OCI-LY1 (cell line): ENCODE results near the gene TMEM95.

ENCODE experiments used
- H2AFZ ChIP-seq: fragments of 200-600 bp; sonication (generic), shearing (Covaris generic); 2 replicates; pipeline ENCODE4 v1.6.0; 2014; ENCODE audit warnings: antibody characterized with exemption, mild to moderate bottlenecking, low read length
- H3F3A ChIP-seq: fragments of 200-600 bp; sonication (generic), shearing (Covaris generic); 2 replicates; pipeline ENCODE4 v1.6.0; 2014; ENCODE audit warnings: mild to moderate bottlenecking, antibody characterized with exemption, low read length, moderate library complexity; ENCODE audit not compliant: insufficient read depth
- H3K27ac ChIP-seq: fragments of 200-600 bp; sonication (generic); 2 replicates; pipeline ENCODE4 v1.5.1; 2014; ENCODE audit warnings: low read length, mixed run types, mild to moderate bottlenecking, low read depth; ENCODE audit not compliant: poor library complexity, severe bottlenecking
- H3K27me3 ChIP-seq: fragments of 200-600 bp; sonication (generic); 2 replicates; pipeline ENCODE4 v1.6.0; 2014; ENCODE audit warnings: antibody characterized with exemption, mild to moderate bottlenecking, low read length, moderate library complexity; ENCODE audit not compliant: insufficient read depth
- H3K36me3 ChIP-seq: fragments of 200-600 bp; sonication (generic); 2 replicates; pipeline ENCODE4 v1.6.1; 2014; ENCODE audit warnings: mild to moderate bottlenecking, antibody characterized with exemption, low read length, moderate library complexity, mixed read lengths; ENCODE audit not compliant: insufficient read depth
- H3K4me1 ChIP-seq: fragments of 200-600 bp; sonication (generic); 2 replicates; pipeline ENCODE4 v1.5.1; 2014; ENCODE audit warnings: mild to moderate bottlenecking, low read length, moderate library complexity; ENCODE audit not compliant: insufficient read depth, severe bottlenecking
- H3K4me2 ChIP-seq: fragments of 200-600 bp; sonication (generic), shearing (Covaris generic); 2 replicates; pipeline ENCODE4 v1.6.1; 2014; ENCODE audit warnings: low read length
- H3K4me3 ChIP-seq: fragments of 200-600 bp; sonication (generic); 2 replicates; pipeline ENCODE4 v1.5.1; 2014; ENCODE audit warnings: low read length, low read depth, mild to moderate bottlenecking, mixed read lengths; ENCODE audit not compliant: poor library complexity, severe bottlenecking
- H3K79me2 ChIP-seq: fragments of 200-600 bp; shearing (Covaris generic); 2 replicates; pipeline ENCODE4 v1.6.1; 2016; ENCODE audit warnings: mixed run types, low read length, mixed read lengths; ENCODE audit not compliant: insufficient read depth
- H3K9ac ChIP-seq: fragments of 200-600 bp; sonication (generic), shearing (Covaris generic); 2 replicates; pipeline ENCODE4 v1.6.1; 2014; ENCODE audit warnings: mild to moderate bottlenecking, low read length, mixed read lengths
- H3K9me2 ChIP-seq: fragments of 200-600 bp; sonication (generic), shearing (Covaris generic); 2 replicates; pipeline ENCODE4 v1.6.1; 2014; ENCODE audit warnings: low read depth, mild to moderate bottlenecking, low read length, mixed read lengths
- H3K9me3 ChIP-seq: fragments of 200-600 bp; shearing (Covaris generic); 2 replicates; pipeline ENCODE4 v1.6.1; 2014; ENCODE audit warnings: low read length, mixed read lengths
- H4K20me1 ChIP-seq: fragments of 200-600 bp; sonication (generic), shearing (Covaris generic); 2 replicates; pipeline ENCODE4 v1.6.0; 2016; ENCODE audit warnings: mild to moderate bottlenecking, low read length; ENCODE audit not compliant: insufficient read depth
- EZH2 ChIP-seq: fragments of 200-600 bp; sonication (generic), shearing (Covaris generic); IDR thresholded peaks from 2 replicates; pipeline ENCODE4 v1.8.0; 2017; ENCODE audit warnings: borderline replicate concordance, mixed run types, mild to moderate bottlenecking, antibody characterized with exemption, low read length, moderate library complexity, mixed read lengths
- TF ChIP-seq, protein P1 (sequence below): fragments of 200-600 bp; sonication (generic), shearing (Covaris generic); IDR thresholded peaks from 2 replicates; pipeline ENCODE4 v1.5.1; 2017; ENCODE audit warnings: mild to moderate bottlenecking, antibody characterized with exemption, low read length, moderate library complexity, mixed read lengths

TMEM95 gene

DNA sequence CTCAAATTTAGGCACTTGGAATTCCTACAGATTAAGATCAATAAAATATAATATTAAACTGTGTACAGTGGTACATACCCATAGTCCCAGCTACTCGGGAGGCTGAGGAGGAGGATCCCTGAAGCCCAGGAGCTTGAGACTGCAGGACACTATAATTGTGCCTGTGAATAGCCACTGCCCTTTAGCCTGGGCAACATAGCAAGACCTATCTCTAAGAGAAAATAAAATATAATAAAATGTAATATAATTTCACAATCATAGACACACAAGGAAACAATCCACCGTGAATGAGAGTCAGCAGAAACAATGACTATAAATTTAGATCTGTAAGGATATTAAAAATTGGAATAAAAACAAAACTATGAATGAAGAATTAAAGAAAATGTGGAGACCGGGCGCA lies 15.9 kb downstream of the TMEM95 start:
- Histone ChIP-seq H3F3A (no peaks in the 10 kb centered on the region), H3K9me3 (no peaks in the 10 kb centered on the region), H3K27ac (no peak overlapping the region), H4K20me1 (no peaks in the 10 kb centered on the region), H3K27me3 (no peaks in the 10 kb centered on the region), H2AFZ (no peak overlapping the region), H3K36me3 (no peaks in the 10 kb centered on the region), H3K9me2 (no peaks in the 10 kb centered on the region), H3K79me2 (no peaks in the 10 kb centered on the region), H3K4me1 (no peaks in the 10 kb centered on the region), H3K9ac (no peak overlapping the region), H3K4me3 (no peak overlapping the region), H3K4me2 (no peak overlapping the region)
- TF ChIP-seq, protein P1, sequence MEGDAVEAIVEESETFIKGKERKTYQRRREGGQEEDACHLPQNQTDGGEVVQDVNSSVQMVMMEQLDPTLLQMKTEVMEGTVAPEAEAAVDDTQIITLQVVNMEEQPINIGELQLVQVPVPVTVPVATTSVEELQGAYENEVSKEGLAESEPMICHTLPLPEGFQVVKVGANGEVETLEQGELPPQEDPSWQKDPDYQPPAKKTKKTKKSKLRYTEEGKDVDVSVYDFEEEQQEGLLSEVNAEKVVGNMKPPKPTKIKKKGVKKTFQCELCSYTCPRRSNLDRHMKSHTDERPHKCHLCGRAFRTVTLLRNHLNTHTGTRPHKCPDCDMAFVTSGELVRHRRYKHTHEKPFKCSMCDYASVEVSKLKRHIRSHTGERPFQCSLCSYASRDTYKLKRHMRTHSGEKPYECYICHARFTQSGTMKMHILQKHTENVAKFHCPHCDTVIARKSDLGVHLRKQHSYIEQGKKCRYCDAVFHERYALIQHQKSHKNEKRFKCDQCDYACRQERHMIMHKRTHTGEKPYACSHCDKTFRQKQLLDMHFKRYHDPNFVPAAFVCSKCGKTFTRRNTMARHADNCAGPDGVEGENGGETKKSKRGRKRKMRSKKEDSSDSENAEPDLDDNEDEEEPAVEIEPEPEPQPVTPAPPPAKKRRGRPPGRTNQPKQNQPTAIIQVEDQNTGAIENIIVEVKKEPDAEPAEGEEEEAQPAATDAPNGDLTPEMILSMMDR: no peak
- no peak for TF ChIP-seq EZH2

GRCh38 chr17:7374353-7374752 lies 19.4 kb downstream of the TMEM95 start:
- H2AFZ ChIP-seq: no peak overlapping the region

DNA sequence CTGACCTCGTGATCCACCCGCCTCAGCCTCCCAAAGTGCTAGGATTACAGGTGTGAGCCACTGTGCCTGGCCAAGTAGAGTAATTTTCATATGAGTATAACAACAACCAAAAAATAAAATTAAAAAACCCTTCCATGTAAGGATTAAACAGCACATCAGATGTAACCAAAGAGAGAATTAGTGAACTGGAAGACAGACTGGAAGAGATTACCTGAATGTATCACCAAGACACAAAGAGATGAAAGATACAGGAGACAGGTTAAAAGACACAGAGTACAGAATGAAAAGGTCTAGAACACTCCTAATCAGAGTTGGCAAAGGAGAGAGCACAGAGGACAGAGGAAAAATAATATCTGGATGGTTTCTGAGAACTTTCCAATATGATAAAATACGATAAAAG lies 24.2 kb downstream of the TMEM95 start:
- no peak for TF ChIP-seq EZH2
- TF ChIP-seq, protein P1: no peak
- peaks cover 8% of the 10 kb centered on the region; the same call in 1 of the 2 replicates for H3K27me3 ChIP-seq

More at GRCh38 chr17:7374353-7374752, 19.4 kb downstream of the TMEM95 start:
- Histone ChIP-seq H3K9ac (no peak overlapping the region), H3K4me1 (no peaks in the 10 kb centered on the region), H3F3A (no peaks in the 10 kb centered on the region), H3K27ac (no peak overlapping the region), H3K36me3 (no peaks in the 10 kb centered on the region), H3K9me3 (peaks cover 3% of the 10 kb centered on the region), H3K4me2 (no peak overlapping the region), H3K27me3 (no peaks in the 10 kb centered on the region; the same call in 1 of the 2 replicates), H3K9me2 (no peaks in the 10 kb centered on the region), H4K20me1 (no peaks in the 10 kb centered on the region), H3K79me2 (no peaks in the 10 kb centered on the region), H3K4me3 (no peak overlapping the region)
- no peak for TF ChIP-seq EZH2
- TF ChIP-seq, protein P1: no peak

More for the DNA sequence above, 24.2 kb downstream of the TMEM95 start:
- Histone ChIP-seq H3K36me3 (no peaks in the 10 kb centered on the region), H3F3A (no peaks in the 10 kb centered on the region), H3K27ac (no peak overlapping the region), H3K9me3 (peaks cover 9% of the 10 kb centered on the region), H2AFZ (no peak overlapping the region), H3K4me2 (no peak overlapping the region), H3K9ac (no peak overlapping the region), H3K4me1 (peaks cover 8% of the 10 kb centered on the region), H3K4me3 (no peak overlapping the region), H4K20me1 (no peaks in the 10 kb centered on the region), H3K9me2 (no peaks in the 10 kb centered on the region), H3K79me2 (no peaks in the 10 kb centered on the region)
